Activated CD8-positive, alpha-beta memory T cell treated with anti-CD3 and anti-CD28 coated beads for 48 hours (primary cell): ENCODE results near the gene EEF1AKMT1.
"Not testable (repeated sequence)": the region's sequence is repeated elsewhere in the genome, so short reads cannot be mapped to it uniquely, and the experiment has no call there.

Source experiments
- DNase-seq, 3 experiments: peaks; one replicate each; pipeline ENCODE4 v3.0.0-alpha.2; 2020; ENCODE audit warnings: low read depth in 2 of 3, low spot score in 2 of 3

EEF1AKMT1 gene

DNA sequence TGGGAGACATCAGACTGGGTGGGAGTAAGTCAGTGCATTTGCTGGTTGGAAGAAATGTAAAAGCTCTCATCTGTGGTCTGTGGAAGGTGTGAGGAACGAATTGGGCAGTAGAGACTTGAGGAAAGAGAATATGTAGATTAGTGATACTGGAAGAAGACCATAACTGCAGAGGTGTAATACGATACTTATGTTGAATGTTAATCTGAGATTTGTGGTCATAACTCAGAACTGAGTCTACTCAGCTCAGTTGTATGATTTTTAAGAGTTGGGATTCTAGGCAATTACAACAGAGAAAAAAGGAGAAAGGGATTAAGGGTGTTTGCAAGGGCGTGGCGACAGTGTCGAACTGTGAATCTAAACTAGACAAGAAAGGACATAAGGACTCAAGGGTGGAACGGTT lies 73.5 kb downstream of the EEF1AKMT1 start:
- DNase-seq = no peak

DNA sequence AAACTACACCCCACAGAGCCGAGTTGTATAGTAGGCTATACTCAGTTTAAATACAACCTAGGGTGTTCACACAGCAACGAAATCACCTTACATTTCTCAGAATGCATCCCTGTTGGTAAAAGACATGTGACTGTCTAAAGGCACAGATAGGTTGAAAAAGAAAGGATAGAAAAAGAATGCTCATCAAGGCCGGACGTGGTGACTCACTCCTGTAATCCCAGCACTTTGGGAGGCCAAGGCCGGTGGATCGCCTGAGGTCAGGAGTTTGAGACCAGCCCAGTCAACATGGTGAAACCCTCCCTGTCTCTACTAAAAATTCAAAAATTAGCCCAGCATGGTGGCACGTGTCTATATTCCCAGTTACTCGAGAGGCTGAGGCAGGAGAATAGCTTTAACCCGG lies 74.0 kb downstream of the EEF1AKMT1 start:
- no peak for DNase-seq

DNA sequence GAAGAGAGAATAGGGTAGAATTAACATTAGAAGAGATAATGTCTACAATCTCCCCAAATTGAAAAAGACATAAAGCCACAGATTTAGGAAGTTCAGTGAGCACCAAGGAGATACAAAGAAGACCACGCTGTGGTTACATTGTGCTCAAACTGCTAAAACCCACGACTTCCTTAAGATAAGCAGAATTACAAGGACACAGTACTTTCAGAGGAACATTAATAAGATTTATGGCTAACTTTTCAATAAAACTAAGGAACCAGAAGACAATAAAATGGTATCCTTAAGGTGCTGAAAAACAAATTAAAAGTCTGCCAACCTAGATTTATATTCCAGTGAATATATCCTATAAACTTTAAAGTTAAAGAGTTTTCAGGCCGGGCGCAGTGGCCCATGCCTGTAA lies 77.7 kb downstream of the EEF1AKMT1 start:
- no peak for DNase-seq

DNA sequence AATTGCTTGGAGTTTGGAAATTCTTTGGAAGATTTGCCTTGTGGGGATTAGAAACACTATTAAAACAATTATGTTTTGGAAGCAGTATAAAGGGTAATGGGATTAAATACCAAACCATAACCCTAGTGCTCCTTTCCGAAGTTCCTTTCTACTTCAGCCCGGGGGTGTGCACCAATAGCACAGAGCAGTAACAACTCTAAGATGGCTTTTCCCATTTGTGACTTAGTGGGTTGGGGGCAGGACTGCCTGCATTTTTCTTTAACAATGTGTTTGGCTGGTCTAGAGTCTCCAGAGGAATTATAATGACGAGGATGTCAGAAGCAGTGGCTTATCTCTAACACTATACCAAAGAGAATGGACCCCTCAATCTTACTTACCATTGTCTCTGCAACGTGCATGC lies 82.1 kb downstream of the EEF1AKMT1 start:
- DNase-seq = no peak

DNA sequence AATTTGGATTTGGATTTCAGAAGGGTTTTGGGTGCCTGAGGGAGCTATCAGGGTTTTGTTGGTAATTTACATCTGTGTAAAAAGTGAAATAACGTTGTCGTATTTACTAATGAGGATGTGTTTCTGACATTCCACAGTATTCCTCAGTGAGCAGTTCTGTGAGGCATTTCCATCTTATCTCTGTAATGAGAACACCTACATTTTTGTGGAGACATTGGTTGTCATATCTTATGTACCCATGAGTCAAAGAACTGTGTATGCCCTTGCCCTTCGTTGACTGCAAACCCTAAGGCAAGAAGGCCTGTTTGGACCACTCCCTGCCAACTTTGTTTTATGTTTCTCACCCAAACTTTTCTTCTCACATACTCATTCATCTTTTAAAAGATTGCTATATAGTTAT lies 84.5 kb downstream of the EEF1AKMT1 start:
- no peak for DNase-seq

DNA sequence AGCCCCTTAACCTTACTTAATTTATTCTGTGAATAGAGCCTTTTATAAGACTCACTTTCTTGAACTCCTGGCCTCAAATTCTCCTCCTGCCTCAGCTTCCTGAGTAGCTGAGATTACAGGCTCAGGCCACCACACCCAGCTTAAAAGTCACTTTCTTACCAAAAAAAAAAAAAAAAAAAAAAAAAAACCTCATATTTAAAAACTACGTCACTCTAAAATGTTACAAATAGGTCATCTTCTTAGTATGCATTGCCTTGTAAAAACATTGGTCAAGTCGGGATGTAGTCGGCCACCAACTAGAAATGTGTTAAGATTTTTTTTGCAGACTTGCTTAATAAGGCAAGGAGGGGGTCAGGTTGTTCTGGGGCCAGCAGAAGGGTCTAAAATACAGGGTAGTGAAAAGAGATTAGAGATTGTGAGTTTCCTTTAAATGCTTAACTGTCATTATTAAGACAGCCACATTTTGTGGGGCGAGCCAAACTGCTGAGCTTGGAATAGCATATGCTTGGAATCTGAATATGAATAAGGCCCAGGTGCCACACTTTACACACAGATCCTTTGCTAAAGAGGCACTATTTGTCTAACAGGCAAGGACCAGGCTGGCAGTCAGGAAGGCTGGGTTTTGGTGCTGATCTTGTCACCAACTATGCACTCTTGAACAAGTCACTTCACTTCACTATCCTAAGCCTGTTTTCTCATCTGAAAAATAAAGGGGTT lies 86.7 kb downstream of the EEF1AKMT1 start:
- no peak for DNase-seq

DNA sequence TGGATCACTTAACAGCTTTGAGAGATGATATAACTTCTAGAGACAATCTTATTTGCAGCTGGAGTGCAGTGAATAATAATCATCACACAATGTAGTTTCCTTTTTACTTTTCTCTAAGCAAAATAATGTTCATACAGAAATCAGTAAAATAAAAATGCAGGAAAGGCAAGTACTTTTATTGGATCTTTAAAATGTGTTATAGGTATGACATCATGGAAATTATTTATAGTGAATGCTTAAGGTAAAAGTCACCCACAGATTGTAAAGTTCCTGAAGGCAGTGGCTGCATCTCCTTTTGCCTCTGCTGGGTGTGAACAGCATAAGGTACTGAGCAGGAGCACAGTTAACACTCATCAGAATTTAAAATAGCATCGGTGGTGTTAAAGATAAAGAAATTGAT lies 87.6 kb downstream of the EEF1AKMT1 start:
- DNase-seq = no peak

DNA sequence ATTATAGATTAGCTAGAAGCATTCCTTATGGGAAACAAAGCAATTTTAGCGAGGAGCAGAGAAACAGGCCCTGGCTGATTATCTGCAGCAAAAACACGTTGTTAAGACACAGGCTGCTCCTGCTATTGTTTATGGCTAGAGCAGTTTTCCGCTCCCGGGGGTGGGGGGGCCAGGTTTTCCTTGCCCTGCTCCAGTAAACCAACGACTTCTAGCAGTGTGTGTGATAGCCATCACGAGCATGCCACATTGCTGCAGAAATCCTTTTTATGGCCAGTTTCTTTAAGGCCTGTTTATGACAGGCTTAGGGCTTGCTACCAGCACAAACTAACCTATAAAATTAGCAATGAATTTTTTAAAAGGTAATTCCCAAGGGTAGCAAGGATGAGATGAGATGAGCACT lies 88.7 kb downstream of the EEF1AKMT1 start:
- no peak for DNase-seq

DNA sequence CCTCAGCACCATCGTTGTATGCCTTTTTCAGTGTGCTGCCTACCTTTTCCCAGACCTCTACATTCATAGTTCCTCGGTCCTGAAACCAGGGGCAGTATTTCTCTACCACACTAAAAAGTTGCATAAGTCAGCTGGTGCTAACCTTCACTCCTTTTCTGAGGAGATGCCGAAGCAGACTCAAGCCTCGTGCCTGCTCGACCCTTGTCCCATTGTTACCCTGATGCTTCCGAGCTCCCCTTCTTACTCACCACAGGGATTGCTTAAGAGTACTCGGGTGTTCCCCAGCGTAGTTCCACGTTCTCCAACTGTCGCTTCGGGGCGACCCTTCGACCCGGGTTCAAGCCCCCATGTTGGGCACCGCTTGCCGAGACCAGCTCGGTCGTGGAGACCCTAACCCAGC lies 89.2 kb downstream of the EEF1AKMT1 start:
- no peak for DNase-seq

DNA sequence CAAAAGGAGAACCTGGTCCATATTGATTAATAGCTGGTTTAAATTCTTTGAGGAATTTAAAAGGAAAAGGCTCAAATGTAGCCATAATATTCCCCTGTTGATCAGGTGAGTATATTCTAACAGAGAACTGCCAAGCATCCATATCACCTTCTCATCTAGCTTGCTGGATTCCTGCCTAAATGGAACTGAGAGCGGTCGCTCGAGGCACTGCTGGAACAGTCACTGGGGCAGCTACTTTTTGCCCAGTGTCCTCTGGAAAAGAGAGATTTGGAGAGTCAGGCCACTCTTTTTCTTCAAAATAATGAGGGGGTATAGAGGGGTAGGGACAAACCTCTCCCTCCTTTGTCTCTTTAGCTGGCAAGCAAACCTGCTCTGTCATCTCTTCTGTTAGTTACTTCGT lies 89.7 kb downstream of the EEF1AKMT1 start:
- no peak for DNase-seq

DNA sequence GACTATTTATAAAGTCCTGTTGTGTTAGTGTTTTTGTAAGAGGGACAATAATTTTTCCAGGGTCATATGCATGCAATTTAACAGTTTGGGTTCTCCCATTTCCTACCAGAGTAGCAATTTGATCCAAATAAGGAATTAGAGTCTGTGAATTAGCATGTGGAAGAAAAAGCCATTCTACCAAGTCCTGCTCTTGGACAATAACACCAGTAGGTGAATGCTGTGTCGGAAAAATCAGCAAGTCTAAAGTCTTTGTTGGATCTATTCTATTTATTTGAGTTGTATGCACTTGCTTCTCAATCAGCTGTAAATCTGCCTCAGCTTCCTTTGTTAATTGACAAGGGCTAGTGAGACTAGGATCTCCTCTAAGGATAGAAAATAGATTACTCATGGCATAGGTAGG lies 91.7 kb downstream of the EEF1AKMT1 start:
- no peak for DNase-seq

DNA sequence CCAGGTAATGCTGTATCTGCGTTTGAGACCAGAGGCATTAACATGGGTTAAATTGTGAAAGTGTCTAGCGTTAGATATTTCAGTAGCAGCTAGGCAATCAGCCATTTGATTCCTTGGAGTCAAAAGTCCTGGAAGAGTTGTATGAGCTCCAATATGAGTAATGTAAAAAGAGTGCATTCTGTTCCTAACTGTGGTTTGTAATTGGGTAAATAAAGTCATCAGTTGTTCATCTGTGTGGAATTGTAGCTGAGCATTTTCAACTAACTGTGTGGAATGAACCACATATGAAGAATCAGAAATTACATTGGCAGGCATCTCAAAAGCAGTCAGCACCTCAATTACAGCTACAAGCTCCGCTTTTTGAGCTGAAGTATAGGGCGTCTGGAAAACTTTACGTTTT lies 92.3 kb downstream of the EEF1AKMT1 start:
- DNase-seq = not testable (repeated sequence)

DNA sequence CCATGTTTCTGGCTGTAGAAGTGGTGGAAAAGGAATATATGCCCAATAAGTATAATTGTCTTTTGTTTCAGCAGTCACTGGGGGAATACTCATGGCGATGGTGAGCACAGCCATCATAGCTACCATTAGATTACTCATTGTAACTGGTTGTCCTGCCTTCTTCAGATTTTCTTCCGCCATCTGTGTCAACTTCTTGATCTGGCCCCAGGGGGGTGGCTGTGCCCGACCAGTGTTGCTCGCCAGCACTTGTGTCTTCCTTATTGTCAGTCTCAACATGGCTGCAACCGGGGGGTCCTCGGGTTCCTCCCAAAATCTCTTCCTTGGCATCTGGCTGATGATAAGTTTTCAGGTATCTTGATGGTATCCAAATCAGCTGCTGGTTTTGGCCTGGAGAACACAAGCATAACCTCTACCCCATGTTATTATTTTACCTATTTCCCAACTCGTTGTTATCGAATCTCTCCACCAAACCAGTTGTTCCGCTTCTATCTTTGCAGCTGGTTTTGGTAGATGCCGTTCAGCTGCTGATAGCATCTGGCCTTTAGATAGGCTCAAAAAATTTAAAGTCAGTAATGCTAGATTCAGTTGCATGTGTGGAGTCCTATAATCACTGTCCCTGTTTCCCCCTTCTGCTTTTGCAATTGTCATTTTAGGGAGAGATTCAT lies 93.2 kb downstream of the EEF1AKMT1 start:
- DNase-seq = no peak

DNA sequence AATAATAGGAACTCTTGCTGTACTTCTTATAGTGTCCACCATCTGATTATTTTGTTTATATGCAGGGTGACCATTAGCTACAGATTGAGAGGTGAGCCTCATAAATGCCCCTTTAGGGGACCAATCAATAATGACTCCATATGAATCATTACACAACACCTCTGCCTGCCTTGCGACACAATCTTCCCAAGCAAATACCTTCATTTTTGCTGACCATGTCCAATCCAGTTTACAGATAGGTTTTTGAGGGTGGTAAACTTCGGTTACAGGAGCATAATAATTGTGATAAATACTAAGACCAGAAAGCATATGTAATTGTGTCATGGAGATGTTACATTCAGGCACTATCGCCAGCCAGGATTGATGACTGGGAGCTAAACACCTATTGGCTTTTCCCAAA lies 93.9 kb downstream of the EEF1AKMT1 start:
- no peak for DNase-seq
